ENCODE measurements around the gene TECTB.

DNA sequence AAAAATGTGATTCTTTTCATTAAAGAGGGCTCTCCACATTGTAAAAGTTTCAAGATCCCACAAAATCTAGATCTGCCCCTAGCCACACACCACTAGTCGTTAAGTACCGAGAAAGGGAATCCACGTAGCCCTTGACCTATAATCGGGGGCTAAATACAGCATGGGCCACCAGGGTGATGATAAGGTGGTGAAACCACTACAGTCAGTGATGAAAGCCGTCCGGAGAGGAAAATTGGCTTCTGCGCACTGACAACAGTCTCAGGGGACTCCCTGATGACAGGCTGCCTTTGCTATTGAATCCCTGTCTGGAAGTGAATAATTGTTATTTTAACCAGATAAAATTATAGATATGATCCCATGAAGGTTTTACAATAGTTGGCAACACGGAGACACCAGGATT, 4.6 kb downstream of the TECTB start:
- TF ChIP-seq, protein P1, sequence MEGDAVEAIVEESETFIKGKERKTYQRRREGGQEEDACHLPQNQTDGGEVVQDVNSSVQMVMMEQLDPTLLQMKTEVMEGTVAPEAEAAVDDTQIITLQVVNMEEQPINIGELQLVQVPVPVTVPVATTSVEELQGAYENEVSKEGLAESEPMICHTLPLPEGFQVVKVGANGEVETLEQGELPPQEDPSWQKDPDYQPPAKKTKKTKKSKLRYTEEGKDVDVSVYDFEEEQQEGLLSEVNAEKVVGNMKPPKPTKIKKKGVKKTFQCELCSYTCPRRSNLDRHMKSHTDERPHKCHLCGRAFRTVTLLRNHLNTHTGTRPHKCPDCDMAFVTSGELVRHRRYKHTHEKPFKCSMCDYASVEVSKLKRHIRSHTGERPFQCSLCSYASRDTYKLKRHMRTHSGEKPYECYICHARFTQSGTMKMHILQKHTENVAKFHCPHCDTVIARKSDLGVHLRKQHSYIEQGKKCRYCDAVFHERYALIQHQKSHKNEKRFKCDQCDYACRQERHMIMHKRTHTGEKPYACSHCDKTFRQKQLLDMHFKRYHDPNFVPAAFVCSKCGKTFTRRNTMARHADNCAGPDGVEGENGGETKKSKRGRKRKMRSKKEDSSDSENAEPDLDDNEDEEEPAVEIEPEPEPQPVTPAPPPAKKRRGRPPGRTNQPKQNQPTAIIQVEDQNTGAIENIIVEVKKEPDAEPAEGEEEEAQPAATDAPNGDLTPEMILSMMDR (conservative IDR thresholded peaks at IDR 0.05; ENCODE audit: low read depth, low read length) = no peak
- no peak for TF ChIP-seq EZH2 (IDR thresholded peaks at IDR 0.05; ENCODE audit: borderline replicate concordance, low read depth, low read length, poor library complexity, severe bottlenecking)
